Panc1 (cell line): ENCODE results near the gene CPSF3. TPM values are rescaled to one million over a fixed set of nuclear protein-coding genes. Genes with fewer than 3 reads are reported as not detected.

Experiments used
- ATAC-seq: fragments of 200-7000 bp; cut with Tn5 transposase; 2 replicates; pipeline ENCODE4 v1.9.1; 2020; ENCODE audit warnings: mild to moderate bottlenecking, moderate library complexity
- BruUV-seq: library from RNA; stranded (reverse); fragments of 400-500 nt; replicated peaks from 2 replicates; lab custom pipeline; 2021; lab: Mats Ljungman, UMichigan
- CTCF ChIA-PET: fragments of 300-600 bp; sonication (Branson Sonifier 250); formaldehyde crosslinking; loops from one replicate; lab custom pipeline; 2022; ENCODE audit warnings: antibody characterized with exemption; lab: Charles Lee
- POLR2A ChIA-PET: fragments of 300-600 bp; sonication (Branson Sonifier 250); formaldehyde crosslinking; loops from one replicate; lab custom pipeline; 2022; ENCODE audit warnings: antibody characterized with exemption; lab: Charles Lee
- DNase-seq: peaks from one replicate; pipeline ENCODE4 v3.0.0-alpha.2; 2010; ENCODE audit warnings: low read depth, low spot score
- H3K27ac ChIP-seq: 2 replicates; pipeline ENCODE4 v1.5.1; 2011; ENCODE audit warnings: mild to moderate bottlenecking, low read length, inconsistent platforms
- H3K27me3 ChIP-seq: fragments of 200-500 bp; sonication (Bioruptor generic); 2 replicates; pipeline ENCODE4 v1.6.0; 2014; ENCODE audit warnings: low read length, inconsistent platforms; ENCODE audit not compliant: control insufficient read depth, insufficient read depth
- H3K36me3 ChIP-seq: fragments of 200-500 bp; sonication (Bioruptor generic); 2 replicates; pipeline ENCODE4 v1.5.1; 2014; ENCODE audit warnings: inconsistent platforms, mild to moderate bottlenecking, low read length, moderate library complexity; ENCODE audit not compliant: control insufficient read depth, insufficient read depth
- H3K4me1 ChIP-seq: 2 replicates; pipeline ENCODE4 v1.5.1; 2011; ENCODE audit warnings: inconsistent platforms, mild to moderate bottlenecking, low read length, moderate library complexity; ENCODE audit not compliant: control insufficient read depth, insufficient read depth
- H3K4me3 ChIP-seq, 2 experiments: 2 replicates each; pipeline ENCODE4 v1.5.1; 2011 to 2012; ENCODE audit warnings: low read depth in 2 of 2, low read length in 2 of 2, mild to moderate bottlenecking in 2 of 2, inconsistent platforms in 1 of 2, moderate library complexity in 1 of 2
- H3K9me3 ChIP-seq: fragments of 200-500 bp; sonication (Bioruptor generic); 2 replicates; pipeline ENCODE4 v1.5.1; 2014; ENCODE audit warnings: low read depth, mild to moderate bottlenecking, inconsistent platforms, low read length, moderate library complexity; ENCODE audit not compliant: control insufficient read depth, insufficient read depth
- POLR2AphosphoS5 ChIP-seq: IDR thresholded peaks from 2 replicates; pipeline ENCODE4 v1.6.1; 2012; ENCODE audit warnings: mild to moderate bottlenecking, low read depth, low read length, moderate library complexity
- SIN3A ChIP-seq: IDR thresholded peaks from 2 replicates; pipeline ENCODE4 v1.6.1; 2012; ENCODE audit warnings: low read depth, mild to moderate bottlenecking, low read length, moderate library complexity, borderline replicate concordance; ENCODE audit not compliant: insufficient read depth
- TCF7L2 ChIP-seq: IDR thresholded peaks from 2 replicates; pipeline ENCODE4 v1.6.1; 2011; ENCODE audit warnings: mild to moderate bottlenecking, low read depth, low read length, inconsistent platforms
- in situ Hi-C: cut with HindIII; loops from 2 replicates; pipeline ENCODE4 v1.10.0; 2016; ENCODE audit warnings: low sequenced_read_pairs, low pct_unique_long_range_greater_than_20kb
- intact Hi-C: fragments of 100-400 bp; cut with micrococcal nuclease; formaldehyde crosslinking; loops from one replicate; pipeline ENCODE4 v1.10.0; 2022; ENCODE audit not compliant: unreplicated experiment
- total RNA-seq: library from RNA; stranded (reverse); gene quantifications from one replicate; pipeline ENCODE4 v1.2.1, GENCODE V29; 2021; ENCODE audit not compliant: unreplicated experiment
- TF ChIP-seq, protein P1 (sequence below), 2 experiments: IDR thresholded peaks; 2 replicates each; pipeline ENCODE4 v1.6.1; 2011 to 2012; ENCODE audit warnings: low read depth in 2 of 2, control low read depth in 1 of 2, low read length in 1 of 2, mild to moderate bottlenecking in 1 of 2, moderate library complexity in 1 of 2; ENCODE audit not compliant: insufficient read depth in 1 of 2
- TF ChIP-seq, protein P2 (sequence below): fragments of 450-650 bp; IDR thresholded peaks from 2 replicates; pipeline ENCODE4 v1.5.1; 2017; ENCODE audit warnings: mild to moderate bottlenecking

Gene CPSF3
- total RNA-seq, 1 experiment from 2014 or later = 54.1 TPM

DNA sequence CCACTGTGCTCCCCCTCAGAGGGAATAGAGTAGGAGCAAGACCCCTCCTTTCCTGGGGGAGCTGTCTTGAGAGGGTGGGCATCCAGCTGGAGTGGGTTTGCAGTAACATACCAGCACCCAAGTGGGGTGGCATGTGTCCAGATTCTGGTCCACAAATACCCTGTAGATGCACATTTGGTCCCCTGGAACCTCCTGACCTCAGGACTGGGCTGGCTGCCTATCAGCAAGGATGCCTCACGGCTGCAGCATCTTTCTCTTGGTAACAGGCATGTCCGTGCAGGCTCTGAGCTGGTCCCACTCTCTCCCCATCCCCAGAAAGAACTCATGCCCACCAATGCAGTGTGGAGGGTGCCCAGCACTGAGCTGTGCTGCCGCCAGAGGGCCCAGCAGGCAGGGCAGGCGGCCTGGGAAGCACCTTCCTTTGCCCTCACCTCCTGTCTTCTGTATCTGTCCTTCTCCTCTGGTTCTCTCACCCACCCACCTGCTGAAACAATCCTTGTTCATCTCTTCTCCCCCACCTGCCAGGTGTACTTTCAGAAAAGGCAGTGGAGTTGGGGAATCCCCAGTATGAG, 47.5 kb upstream of the CPSF3 start:
- POLR2A ChIA-PET = no interaction called here
- intact Hi-C loops (loop anchor here (10.0 kb wide), 1 partner anchor 231 kb away; no protein-coding TSS in a partner anchor), in situ Hi-C loops (no loop called here)
- CTCF ChIA-PET = no interaction called here
- ATAC-seq (no peak), DNase-seq (no peak)
- no peak overlapping the region for H3K4me3 ChIP-seq
- H3K9me3 ChIP-seq = no peaks in the 10 kb centered on the region
- H3K4me1 ChIP-seq = peaks cover 46% of the 10 kb centered on the region
- BruUV-seq = no TSS peak
- TF ChIP-seq SIN3A (no peak), POLR2AphosphoS5 (no peak), TCF7L2 (no peak)
- TF ChIP-seq, protein P1, sequence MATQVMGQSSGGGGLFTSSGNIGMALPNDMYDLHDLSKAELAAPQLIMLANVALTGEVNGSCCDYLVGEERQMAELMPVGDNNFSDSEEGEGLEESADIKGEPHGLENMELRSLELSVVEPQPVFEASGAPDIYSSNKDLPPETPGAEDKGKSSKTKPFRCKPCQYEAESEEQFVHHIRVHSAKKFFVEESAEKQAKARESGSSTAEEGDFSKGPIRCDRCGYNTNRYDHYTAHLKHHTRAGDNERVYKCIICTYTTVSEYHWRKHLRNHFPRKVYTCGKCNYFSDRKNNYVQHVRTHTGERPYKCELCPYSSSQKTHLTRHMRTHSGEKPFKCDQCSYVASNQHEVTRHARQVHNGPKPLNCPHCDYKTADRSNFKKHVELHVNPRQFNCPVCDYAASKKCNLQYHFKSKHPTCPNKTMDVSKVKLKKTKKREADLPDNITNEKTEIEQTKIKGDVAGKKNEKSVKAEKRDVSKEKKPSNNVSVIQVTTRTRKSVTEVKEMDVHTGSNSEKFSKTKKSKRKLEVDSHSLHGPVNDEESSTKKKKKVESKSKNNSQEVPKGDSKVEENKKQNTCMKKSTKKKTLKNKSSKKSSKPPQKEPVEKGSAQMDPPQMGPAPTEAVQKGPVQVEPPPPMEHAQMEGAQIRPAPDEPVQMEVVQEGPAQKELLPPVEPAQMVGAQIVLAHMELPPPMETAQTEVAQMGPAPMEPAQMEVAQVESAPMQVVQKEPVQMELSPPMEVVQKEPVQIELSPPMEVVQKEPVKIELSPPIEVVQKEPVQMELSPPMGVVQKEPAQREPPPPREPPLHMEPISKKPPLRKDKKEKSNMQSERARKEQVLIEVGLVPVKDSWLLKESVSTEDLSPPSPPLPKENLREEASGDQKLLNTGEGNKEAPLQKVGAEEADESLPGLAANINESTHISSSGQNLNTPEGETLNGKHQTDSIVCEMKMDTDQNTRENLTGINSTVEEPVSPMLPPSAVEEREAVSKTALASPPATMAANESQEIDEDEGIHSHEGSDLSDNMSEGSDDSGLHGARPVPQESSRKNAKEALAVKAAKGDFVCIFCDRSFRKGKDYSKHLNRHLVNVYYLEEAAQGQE (IDR thresholded peaks at IDR 0.05; ENCODE audit: insufficient read depth in 1 of 2, low read depth in 2 of 2, low read length in 1 of 2) = no peak
- TF ChIP-seq, protein P2, sequence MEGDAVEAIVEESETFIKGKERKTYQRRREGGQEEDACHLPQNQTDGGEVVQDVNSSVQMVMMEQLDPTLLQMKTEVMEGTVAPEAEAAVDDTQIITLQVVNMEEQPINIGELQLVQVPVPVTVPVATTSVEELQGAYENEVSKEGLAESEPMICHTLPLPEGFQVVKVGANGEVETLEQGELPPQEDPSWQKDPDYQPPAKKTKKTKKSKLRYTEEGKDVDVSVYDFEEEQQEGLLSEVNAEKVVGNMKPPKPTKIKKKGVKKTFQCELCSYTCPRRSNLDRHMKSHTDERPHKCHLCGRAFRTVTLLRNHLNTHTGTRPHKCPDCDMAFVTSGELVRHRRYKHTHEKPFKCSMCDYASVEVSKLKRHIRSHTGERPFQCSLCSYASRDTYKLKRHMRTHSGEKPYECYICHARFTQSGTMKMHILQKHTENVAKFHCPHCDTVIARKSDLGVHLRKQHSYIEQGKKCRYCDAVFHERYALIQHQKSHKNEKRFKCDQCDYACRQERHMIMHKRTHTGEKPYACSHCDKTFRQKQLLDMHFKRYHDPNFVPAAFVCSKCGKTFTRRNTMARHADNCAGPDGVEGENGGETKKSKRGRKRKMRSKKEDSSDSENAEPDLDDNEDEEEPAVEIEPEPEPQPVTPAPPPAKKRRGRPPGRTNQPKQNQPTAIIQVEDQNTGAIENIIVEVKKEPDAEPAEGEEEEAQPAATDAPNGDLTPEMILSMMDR = no peak
- 0 out of 2 replicates have a peak overlapping the region, but pooled peaks have one; percentile 6 for H3K27ac ChIP-seq
- H3K27me3 ChIP-seq = no peaks in the 10 kb centered on the region
- H3K36me3 ChIP-seq = peaks cover 12% of the 10 kb centered on the region

GRCh38 chr2:9377461-9378097, 45.9 kb upstream of the CPSF3 start:
- no peak overlapping the region for H3K4me3 ChIP-seq
- ATAC-seq = no peak
- CTCF ChIA-PET = no interaction called here
- in situ Hi-C loops (no loop called here), intact Hi-C loops (loop anchor here (10.0 kb wide), 1 partner anchor 233 kb away; no protein-coding TSS in a partner anchor)
- peak overlapping the region; percentile 85 for H3K27ac ChIP-seq
- peaks cover 53% of the 10 kb centered on the region for H3K4me1 ChIP-seq
- H3K27me3 ChIP-seq = no peaks in the 10 kb centered on the region
- POLR2A ChIA-PET = no interaction called here
- TF ChIP-seq, protein P1 (IDR thresholded peaks at IDR 0.05; ENCODE audit: insufficient read depth in 1 of 2, low read depth in 2 of 2, low read length in 1 of 2) = no peak
- TF ChIP-seq, protein P2 = no peak
- TF ChIP-seq TCF7L2 (no peak), SIN3A (no peak), POLR2AphosphoS5 (no peak)
- no peak for DNase-seq
- H3K36me3 ChIP-seq = peaks cover 10% of the 10 kb centered on the region
- H3K9me3 ChIP-seq = no peaks in the 10 kb centered on the region
- BruUV-seq = no TSS peak
